GM21447 (cell line): ENCODE results near the gene GPR45.
"Not testable (repeated sequence)": the region's sequence is repeated elsewhere in the genome, so short reads cannot be mapped to it uniquely, and the experiment has no call there.

ENCODE experiments used
- ATAC-seq: cut with Tn5 transposase; IDR thresholded peaks from one replicate; pipeline ENCODE4 v1.9.1; 2021; ENCODE audit not compliant: unreplicated experiment

Gene GPR45

DNA sequence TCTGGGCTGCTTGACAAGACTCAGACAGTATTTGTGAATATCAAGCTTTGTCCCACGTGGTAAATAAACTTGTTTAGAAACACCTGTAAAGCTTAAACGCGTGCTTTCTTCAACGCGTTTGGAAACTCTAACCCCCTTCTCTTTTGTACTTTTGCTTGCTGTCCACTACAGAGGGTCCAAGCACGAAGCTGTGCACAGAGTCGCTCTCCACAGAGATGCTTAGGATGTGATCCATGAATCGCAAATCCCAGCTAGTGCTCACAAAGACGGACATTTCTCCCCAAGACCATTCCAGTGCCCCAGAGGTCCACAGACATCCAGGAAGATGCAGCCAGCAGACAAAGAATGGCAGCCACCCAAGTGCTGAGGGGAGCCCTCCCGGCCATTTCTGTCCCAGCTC lies at the start of gene GPR45:
Gene GPR45 (plus strand): TSS at position 301 of the 400 bp plus-strand sequence. CDS start 116 bp downstream, outside the sequence.
- no peak for ATAC-seq

DNA sequence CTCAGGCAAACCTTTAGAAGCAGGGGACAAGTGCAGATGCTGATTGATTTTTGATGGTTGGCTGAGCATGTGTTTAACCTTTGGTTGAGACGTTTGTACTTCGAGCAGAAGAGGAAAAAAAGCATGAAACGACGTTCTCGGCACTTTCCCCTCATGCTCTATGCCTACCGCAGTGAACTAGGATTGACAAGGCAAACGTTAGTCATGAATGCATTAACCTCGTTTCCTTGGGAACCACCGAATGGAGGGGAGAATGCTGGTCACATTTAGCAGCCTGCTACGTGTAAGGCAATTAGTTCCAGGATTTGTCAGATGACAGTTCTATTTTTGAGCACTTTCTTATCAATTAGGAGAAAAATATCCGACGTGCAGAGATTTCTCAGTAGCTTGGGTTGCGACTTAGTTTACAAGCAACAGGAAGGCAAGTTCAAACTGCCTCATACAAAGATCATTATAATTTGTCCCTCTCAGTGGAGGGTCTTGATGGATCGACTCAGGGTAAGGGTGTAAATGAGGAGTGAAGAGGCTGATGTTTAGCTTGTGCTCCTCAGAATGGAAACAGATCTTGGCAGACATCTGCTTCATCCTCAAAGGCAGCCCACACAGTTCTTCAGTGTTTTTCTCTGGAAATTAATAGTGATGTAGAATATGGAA lies 47.4 kb upstream of the GPR45 start:
- no peak for ATAC-seq

DNA sequence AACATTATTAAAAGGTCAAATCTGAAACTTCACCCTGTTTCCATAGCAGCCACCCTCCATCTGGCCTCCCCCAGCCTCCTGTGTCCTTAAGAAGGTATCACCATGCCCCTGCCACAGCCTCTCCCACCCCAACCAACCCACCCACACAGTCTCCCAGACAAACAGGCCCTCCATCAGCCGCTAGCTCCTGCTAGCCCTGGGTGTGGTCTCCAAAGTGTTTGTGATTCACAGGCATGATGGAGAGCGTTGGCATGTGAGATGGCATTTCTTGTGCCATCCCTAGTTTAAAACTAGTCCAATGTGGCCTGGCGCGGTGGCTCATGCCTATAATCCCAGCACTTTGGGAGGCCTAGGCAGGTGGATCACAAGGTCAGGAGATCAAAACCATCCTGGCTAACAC lies 44.9 kb upstream of the GPR45 start:
- no peak for ATAC-seq

GRCh38 chr2:105215586-105216192 lies 25.9 kb upstream of the GPR45 start:
- no peak for ATAC-seq

GRCh38 chr2:105220604-105221003 lies 20.9 kb upstream of the GPR45 start:
- ATAC-seq, result no peak

GRCh38 chr2:105224444-105224843 lies 17.1 kb upstream of the GPR45 start:
- ATAC-seq, result no peak

DNA sequence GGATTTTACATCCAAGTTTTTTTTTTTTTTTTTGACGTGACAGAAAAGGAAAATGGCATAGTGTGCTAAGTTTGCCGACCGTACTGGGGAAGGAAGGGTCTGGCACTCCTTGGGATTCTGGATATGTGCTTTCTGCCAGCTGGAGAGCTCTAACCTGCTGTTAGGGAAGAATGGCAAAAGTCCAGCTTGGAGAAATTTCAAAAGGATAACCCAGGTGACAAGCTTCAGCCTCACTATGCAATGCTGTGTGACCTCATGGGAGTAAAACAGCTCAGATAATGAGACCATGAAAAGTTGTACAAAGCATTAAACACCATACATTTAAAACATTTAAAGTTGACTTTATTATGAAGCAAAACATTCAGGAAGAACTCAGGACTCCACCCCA lies 10.3 kb upstream of the GPR45 start:
- ATAC-seq, result no peak

GRCh38 chr2:105235388-105236059 lies 6.0 kb upstream of the GPR45 start:
- ATAC-seq, result peak; percentile 63

DNA sequence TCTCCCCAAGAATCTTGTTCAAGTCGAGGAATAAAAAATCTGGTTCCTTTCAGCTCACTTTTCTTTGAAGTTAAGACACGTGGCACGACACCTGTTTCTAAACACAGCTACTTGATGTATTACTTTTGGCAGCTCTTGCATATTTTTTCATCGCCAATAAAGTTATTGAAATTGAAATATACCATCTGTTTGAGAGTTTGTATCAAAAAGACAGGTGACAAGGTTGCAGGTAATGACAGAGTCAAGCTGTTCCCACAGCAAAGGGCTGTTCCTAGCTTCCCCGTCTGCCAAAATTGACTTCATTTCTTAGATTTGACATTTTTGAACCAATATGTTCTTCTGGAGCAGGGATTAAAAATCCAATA lies 5.5 kb upstream of the GPR45 start:
- no peak for ATAC-seq

DNA sequence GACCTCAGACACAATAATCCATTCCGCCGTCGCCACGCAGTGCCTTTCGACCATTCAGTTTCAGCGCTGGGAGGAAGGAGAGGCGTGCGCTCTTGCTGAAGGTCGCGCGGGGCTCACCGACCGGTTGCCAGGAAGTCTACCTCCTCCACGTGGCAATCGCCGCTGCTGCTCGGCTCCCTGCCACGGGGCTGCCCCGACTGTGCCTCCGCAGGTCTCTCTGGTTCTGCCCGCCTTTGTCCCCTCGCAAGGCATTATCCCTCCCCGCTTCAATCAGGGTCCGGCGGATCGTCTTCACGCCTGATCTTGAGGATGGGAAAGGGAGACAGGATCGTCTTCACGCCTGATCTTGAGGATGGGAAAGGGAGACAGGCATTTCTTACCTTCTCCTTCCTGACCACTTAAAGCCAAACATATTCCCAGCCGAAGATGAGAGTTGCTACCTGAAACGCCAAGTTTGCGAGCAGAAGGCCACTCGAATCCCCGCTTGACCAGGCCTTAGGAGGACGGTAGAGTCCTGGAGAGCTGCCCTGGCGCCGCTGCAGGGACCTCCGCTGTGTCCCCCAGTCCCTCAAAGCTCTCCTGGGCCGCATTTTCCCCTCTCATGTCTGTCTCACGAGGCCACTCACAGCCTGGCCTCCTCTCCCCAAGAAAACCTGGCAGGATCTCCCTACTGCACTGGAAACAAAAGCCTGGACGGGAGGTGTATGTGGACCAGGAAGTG lies 4.3 kb upstream of the GPR45 start:
- ATAC-seq, result no peak

DNA sequence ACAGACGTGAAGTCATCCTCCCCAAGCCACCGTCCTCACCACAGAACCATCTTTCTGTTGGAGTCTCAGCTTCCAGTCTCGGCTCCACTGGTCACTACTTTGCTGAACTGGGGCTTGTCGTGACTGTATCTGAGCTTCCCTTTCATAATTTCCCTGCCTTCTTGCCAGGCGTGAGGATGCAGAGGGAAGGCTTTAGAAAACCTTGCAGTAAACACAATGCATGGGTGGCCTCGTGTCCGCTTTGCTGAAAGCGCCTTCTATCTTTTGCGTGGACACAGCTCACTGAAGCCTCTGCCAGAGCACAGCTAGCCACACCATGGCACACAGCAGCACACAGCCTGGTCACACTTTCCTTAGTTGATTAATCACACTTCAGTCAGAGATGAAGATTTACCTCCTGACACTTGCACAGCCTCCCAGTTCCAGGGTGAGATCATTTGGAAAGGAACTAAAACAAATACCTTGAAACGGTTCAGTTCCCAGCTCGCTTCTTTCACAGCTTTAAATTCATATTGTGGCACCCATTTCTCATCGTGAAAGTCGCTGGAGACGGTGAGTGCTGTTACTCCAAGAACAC lies 2.8 kb upstream of the GPR45 start:
- ATAC-seq, result no peak

DNA sequence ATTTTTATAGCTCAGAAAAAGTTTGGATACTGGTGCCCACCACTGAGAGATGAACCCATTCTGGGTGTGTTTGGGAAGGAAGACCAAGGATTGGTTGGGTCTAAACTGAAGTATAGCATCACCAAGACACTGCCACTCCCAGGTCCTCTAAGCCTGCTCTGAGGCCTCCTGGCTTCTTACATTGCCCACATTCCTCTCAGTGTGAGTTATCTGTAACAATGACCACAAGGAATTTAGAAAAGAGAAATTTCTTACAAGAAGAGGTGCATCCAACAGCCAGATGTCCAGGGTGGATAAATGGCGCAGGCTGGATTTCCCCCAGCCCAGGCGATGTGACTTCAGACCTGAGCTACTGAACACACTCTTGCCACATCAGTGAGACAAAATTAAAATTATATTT lies 1.6 kb upstream of the GPR45 start:
- ATAC-seq, result no peak

GRCh38 chr2:105242286-105242993 lies 897 bp downstream of the GPR45 start:
- ATAC-seq, result no peak

- no peak for ATAC-seq
These were observed 2.4 kb downstream of the GPR45 start for GRCh38 chr2:105243961-105244360.

- ATAC-seq, result no peak
These were observed 2.9 kb downstream of the GPR45 start for GRCh38 chr2:105244451-105244850.

DNA sequence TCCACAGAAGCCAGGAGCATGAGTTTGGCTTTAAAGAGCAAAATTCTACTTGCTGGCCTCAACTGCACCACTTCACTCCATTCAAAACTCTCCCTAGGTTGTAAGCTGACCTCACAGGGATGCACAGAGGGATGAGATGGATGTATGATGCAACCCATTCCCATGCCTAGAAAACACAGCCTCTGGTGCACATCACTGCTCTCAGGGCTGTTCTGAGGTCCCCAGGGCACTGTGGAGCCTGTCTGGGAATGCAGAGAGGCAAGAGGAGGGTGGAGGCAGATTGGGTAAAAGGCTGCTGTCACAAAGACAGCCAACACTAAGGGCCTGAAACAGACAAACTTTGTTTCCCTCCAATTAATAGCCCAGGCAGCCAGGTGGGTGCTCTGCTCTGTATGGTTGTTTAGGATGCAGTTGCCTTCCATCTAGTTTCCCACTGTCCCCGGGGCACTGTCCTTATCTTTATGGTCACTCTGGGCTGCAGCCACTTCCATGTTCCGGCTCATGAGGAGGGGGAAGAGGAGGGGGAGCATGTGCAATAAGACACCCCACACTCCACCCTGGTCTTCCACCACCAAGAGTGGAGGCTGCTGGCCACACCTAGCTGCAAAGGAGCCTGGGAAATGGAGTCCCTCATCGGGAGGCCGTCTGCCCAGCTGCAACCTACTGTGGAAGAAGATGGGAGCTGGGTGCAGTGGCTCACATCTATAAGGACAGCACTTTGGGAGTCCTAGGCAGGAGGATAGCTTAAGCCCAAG lies 7.0 kb downstream of the GPR45 start:
- ATAC-seq, result no peak

GRCh38 chr2:105249181-105249580 lies 7.6 kb downstream of the GPR45 start:
- ATAC-seq, result no peak

GRCh38 chr2:105249891-105250290 lies 8.3 kb downstream of the GPR45 start:
- no peak for ATAC-seq

DNA sequence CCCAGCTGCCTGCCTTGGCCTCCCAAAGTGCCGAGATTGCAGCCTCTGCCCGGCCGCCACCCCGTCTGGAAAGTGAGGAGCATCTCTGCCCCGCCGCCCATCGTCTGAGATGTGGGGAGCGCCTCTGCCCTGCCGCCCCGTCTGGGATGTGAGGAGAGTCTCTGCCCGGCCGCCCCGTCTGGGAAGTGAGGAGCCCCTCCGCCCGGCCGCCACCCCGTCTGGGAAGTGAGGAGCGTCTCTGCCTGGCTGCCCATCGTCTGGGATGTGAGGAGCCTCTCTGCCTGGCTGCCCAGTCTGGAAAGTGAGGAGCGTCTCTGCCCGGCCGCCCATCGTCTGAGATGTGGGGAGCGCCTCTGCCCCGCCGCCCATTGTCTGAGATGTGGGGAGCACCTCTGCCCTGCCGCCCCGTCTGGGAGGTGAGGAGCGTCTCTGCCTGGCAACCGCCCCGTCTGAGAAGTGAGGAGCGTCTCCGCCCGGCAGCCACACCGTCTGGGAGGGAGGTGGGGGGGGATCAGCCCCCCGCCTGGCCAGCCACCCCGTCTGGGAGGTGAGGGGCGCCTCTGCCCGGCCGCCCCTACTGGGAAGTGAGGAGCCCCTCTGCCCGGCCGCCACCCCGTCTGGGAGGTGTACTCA lies 9.6 kb downstream of the GPR45 start:
- not testable (repeated sequence) for ATAC-seq

DNA sequence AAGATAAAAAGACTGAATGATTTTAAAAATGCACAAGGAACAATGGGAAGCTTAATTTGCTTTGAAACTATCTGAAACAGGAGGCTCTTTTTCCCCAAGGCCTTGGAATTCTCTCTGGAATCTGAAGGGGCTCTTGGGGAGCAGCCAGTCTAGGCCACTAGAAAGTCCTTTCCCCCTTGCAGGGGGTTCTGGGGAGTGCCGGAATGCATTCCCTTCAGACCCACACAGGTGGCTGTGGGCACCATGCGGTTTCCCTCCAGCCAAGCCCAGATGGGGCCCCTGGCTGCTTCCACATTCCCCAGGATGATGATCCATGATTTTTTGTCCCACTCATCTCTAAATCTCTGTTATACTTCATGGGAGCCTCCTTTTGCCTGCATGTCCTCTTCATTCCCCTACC lies 10.7 kb downstream of the GPR45 start:
- ATAC-seq, result no peak
